Natural killer cell (primary cell): ENCODE results near the gene AGBL4. TPM values are rescaled to one million over a fixed set of nuclear protein-coding genes. Genes with fewer than 3 reads are reported as not detected.

Experiments
- ATAC-seq, 3 donors: fragments of 150-1000 bp in 2 of 3; fragments of 200-7000 bp in 1 of 3; cut with Tn5 transposase; 1 replicate in 1 of 3; 2 replicates in 2 of 3; pipeline ENCODE4 v1.10.0; 2021; ENCODE audit warnings: mild to moderate bottlenecking in 2 of 3, moderate library complexity in 2 of 3
- DNase-seq, 2 donors: peaks; one replicate each; pipeline versions ENCODE4 v3.0.0 to v3.0.0-alpha.2; 2013 to 2021; ENCODE audit warnings: mixed read lengths in 1 of 2
- H3K27ac ChIP-seq: one replicate; pipeline ENCODE4 v1.5.1; 2013; ENCODE audit warnings: mild to moderate bottlenecking, low read length
- H3K27me3 ChIP-seq: one replicate; pipeline ENCODE4 v1.6.1; 2013; ENCODE audit warnings: low read length; ENCODE audit not compliant: control insufficient read depth, insufficient read depth
- H3K36me3 ChIP-seq: one replicate; pipeline ENCODE4 v1.6.1; 2013; ENCODE audit warnings: low read length; ENCODE audit not compliant: control insufficient read depth, insufficient read depth
- H3K4me1 ChIP-seq: one replicate; pipeline ENCODE4 v1.6.1; 2013; ENCODE audit warnings: low read length; ENCODE audit not compliant: control insufficient read depth, insufficient read depth
- H3K4me3 ChIP-seq: one replicate; pipeline ENCODE4 v1.5.1; 2013; ENCODE audit warnings: low read length
- H3K9me3 ChIP-seq: one replicate; pipeline ENCODE4 v1.6.1; 2013; ENCODE audit warnings: low read length; ENCODE audit not compliant: control insufficient read depth, insufficient read depth
- H3K27ac Mint-ChIP-seq, 2 donors: one replicate each; pipeline ENCODE4 v1.8.0; 2022; ENCODE audit warnings: mild to moderate bottlenecking in 2 of 2, mixed read lengths in 2 of 2, moderate library complexity in 1 of 2
- H3K27me3 Mint-ChIP-seq, 2 donors: one replicate each; pipeline ENCODE4 v1.8.0; 2022; ENCODE audit warnings: low read depth in 2 of 2, mixed read lengths in 2 of 2
- H3K36me3 Mint-ChIP-seq: one replicate; pipeline ENCODE4 v1.8.0; 2022; ENCODE audit warnings: mixed read lengths
- H3K4me1 Mint-ChIP-seq, 2 donors: one replicate each; pipeline ENCODE4 v1.8.0; 2022; ENCODE audit warnings: mixed read lengths in 2 of 2
- H3K4me3 Mint-ChIP-seq: one replicate; pipeline ENCODE4 v1.8.0; 2022; ENCODE audit warnings: mild to moderate bottlenecking, moderate library complexity, mixed read lengths
- H3K9me3 Mint-ChIP-seq, 2 donors: one replicate each; pipeline ENCODE4 v1.8.0; 2022; ENCODE audit warnings: mixed read lengths in 2 of 2
- CTCF ChIP-seq: fragments of 200-600 bp; IDR thresholded peaks from one replicate; pipeline ENCODE4 v1.8.0; 2022; ENCODE audit warnings: antibody characterized with exemption
- WGBS: methylation state at CpG from one replicate; pipeline ENCODE4 v1.1.7; 2013; ENCODE audit warnings: missing lambda C conversion rate; ENCODE audit not compliant: insufficient coverage; 5-methylcytosine and 5-hydroxymethylcytosine counted together
- intact Hi-C: fragments of 100-400 bp; cut with micrococcal nuclease; formaldehyde crosslinking; loops from one replicate; pipeline ENCODE4 v1.14.2; 2022
- total RNA-seq, 4 donors: library from RNA; stranded (reverse); fragments of 120-200 nt in 1 of 4; gene quantifications; one replicate each; pipeline versions ENCODE4 v1.2.3 to v1.2.4, GENCODE V29; 2013 to 2022

Gene AGBL4
- total RNA-seq, 3 donors from 2014 or later (not counting 1 experiment from before 2014, with no cell fraction given), result not detected

- Mint-ChIP-seq H3K36me3 (no peaks in the 10 kb centered on the region), H3K4me1 (no peaks in the 10 kb centered on the region), H3K9me3 (no peaks in the 10 kb centered on the region), H3K27ac (no peak overlapping the region), H3K4me3 (no peak overlapping the region), H3K27me3 (no peaks in the 10 kb centered on the region)
- Histone ChIP-seq H3K4me1 (no peaks in the 10 kb centered on the region), H3K36me3 (peaks cover 3% of the 10 kb centered on the region), H3K9me3 (no peaks in the 10 kb centered on the region), H3K4me3 (no peak overlapping the region), H3K27ac (no peak overlapping the region), H3K27me3 (no peaks in the 10 kb centered on the region)
- 90% methylated on average over 7 of the region's 7 CpGs for WGBS
- intact Hi-C loops, result no loop called here
- no peak for TF ChIP-seq CTCF
- DNase-seq (no peak), ATAC-seq (no peak)
Measured at GRCh38 chr1:48761986-48762385, 1261.8 kb downstream of the AGBL4 start.

DNA sequence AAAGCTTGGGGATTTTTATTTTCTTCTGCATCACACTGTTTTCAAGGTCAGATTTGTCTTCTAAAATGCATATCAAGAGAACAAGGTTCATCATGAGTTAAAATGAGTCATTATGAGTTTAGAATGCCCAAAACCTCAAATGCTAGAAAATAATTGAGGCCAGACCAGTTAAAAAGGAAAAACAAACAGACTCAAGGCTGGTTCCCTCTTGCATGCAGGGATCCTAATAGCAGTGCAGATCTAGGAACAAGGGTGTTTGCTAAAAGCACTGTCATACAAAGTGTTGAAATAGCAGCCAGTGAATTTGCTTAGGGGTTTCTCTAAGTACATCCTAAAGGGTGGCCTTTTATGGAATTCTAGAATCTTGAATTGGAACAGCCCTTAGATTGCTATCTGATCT, 1262.3 kb downstream of the AGBL4 start:
- Histone ChIP-seq H3K27ac (no peak overlapping the region), H3K4me1 (no peaks in the 10 kb centered on the region), H3K27me3 (no peaks in the 10 kb centered on the region), H3K9me3 (no peaks in the 10 kb centered on the region), H3K4me3 (no peak overlapping the region), H3K36me3 (peaks cover 3% of the 10 kb centered on the region)
- DNase-seq (no peak), ATAC-seq (no peak)
- H3K27ac Mint-ChIP-seq, result no peak overlapping the region
- H3K9me3 Mint-ChIP-seq, result no peaks in the 10 kb centered on the region
- no peaks in the 10 kb centered on the region for H3K27me3 Mint-ChIP-seq
- no peak for TF ChIP-seq CTCF
- intact Hi-C loops, result no loop called here
- H3K36me3 Mint-ChIP-seq, result no peaks in the 10 kb centered on the region
- no peak overlapping the region for H3K4me3 Mint-ChIP-seq
- no peaks in the 10 kb centered on the region for H3K4me1 Mint-ChIP-seq

DNA sequence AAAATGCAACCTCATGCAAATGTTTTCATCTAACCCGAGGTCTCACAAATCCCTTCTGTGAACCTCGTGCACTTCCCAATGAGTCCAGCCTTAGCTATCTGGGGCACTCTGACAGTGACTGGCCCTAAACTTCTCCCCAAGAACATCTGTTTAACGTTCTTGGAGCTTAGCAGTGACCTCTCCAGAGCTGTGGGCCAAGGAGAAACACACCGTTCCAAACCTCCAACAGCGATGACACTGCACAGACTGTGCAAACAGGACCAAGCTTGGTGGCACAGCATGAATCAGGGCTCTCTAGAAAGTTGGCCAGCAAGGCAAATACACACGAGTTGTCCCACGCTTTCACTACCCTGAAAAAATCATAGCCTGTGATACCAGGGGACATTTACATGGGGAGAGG, 1262.9 kb downstream of the AGBL4 start:
- Histone ChIP-seq H3K36me3 (peaks cover 3% of the 10 kb centered on the region), H3K27ac (no peak overlapping the region), H3K4me1 (no peaks in the 10 kb centered on the region), H3K4me3 (no peak overlapping the region), H3K27me3 (no peaks in the 10 kb centered on the region), H3K9me3 (no peaks in the 10 kb centered on the region)
- TF ChIP-seq CTCF, result no peak
- WGBS, result 88% methylated on average over 7 of the region's 7 CpGs
- intact Hi-C loops, result no loop called here
- Mint-ChIP-seq H3K4me3 (no peak overlapping the region), H3K27ac (no peak overlapping the region), H3K4me1 (no peaks in the 10 kb centered on the region), H3K36me3 (no peaks in the 10 kb centered on the region), H3K9me3 (no peaks in the 10 kb centered on the region), H3K27me3 (no peaks in the 10 kb centered on the region)
- DNase-seq, result no peak
- ATAC-seq, result no peak

DNA sequence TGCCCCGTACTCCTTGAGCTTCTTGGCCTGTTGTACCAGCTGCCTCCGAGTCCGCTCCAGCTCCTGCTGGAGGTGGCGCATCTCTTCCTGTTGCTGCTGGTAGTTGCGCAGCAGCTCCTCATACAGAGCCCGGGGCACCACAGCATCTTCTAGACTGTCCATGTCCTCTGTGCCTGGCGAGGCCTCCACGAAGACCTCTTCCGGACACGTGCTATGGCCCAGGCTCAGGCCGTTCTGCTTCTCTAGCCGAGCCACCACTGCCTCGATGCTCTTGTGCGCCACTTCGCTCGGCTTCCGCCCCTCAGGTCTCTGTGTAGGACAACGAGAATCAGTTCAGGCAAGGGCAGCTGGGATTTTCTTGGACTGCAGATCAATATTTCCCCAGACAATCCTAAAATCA, 1264.8 kb downstream of the AGBL4 start:
- WGBS, result 93% methylated on average over 18 of the region's 18 CpGs
- Mint-ChIP-seq H3K27me3 (no peaks in the 10 kb centered on the region), H3K9me3 (no peaks in the 10 kb centered on the region), H3K27ac (no peak overlapping the region), H3K4me1 (no peaks in the 10 kb centered on the region), H3K36me3 (no peaks in the 10 kb centered on the region), H3K4me3 (no peak overlapping the region)
- no peak for TF ChIP-seq CTCF
- no peak overlapping the region for H3K27ac ChIP-seq
- no peaks in the 10 kb centered on the region for H3K9me3 ChIP-seq
- H3K4me3 ChIP-seq, result no peak overlapping the region
- ATAC-seq (no peak), DNase-seq (no peak)
- intact Hi-C loops, result no loop called here
- no peaks in the 10 kb centered on the region for H3K27me3 ChIP-seq
- H3K4me1 ChIP-seq, result no peaks in the 10 kb centered on the region
- peaks cover 3% of the 10 kb centered on the region for H3K36me3 ChIP-seq
